HepG2 (cell line): Measurements from ENCODE around the gene ANKRD61.

Experiments used
- CTCF ChIP-seq: sonication (generic); formaldehyde crosslinking; IDR thresholded peaks from 2 replicates; pipeline ENCODE4 v1.5.0; 2020; ENCODE audit warnings: mild to moderate bottlenecking, missing genetic modification reagents, moderate library complexity
- EZH2 ChIP-seq: conservative IDR thresholded peaks from 2 replicates; pipeline ENCODE4 v1.6.1; 2012; ENCODE audit warnings: mild to moderate bottlenecking, low read depth, low read length, moderate library complexity
- MAX ChIP-seq: IDR thresholded peaks from 2 replicates; pipeline ENCODE4 v1.6.1; 2012; ENCODE audit warnings: inconsistent platforms

- TF ChIP-seq CTCF (CRISPR knock-in tag) (no peak), EZH2 (no peak), MAX (no peak)
Observed at GRCh38 chr7:6035686-6036085, 4.5 kb downstream of the ANKRD61 start.
